Amygdala (tissue), 56 donors: ENCODE data around the gene ZNF236.
A peak's percentile ranks its signal among the peaks of the same experiment; 100 is the strongest.
"Not testable (repeated sequence)": the region's sequence is repeated elsewhere in the genome, so short reads cannot be mapped to it uniquely, and the experiment has no call there.

Experiments
- DNase-seq, 56 donors: peaks; one replicate each; lab custom pipeline; 2025; lab: John Stamatoyannopoulos, UW

The ZNF236 gene

DNA sequence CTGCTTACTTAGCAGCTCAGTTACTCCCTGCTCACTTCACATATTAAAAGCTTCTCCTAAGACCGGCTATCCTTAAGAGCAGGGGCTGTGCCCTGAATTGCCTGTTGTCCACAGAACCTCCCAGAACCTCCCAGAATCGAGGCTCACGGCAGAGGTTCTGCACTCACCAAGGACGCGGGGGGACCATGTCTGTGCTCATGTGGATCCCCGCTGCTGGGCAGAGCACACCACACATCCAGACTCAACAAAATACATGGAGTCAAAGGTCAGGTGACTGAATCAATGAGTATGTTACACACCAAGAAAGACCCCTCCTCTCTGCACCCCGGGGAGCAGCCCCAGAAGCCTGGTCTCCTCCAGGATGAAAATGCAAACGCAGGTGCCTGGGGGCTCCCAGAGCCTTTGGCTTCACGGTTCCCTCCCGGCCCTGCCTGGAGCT, 161.3 kb downstream of the ZNF236 start:
- DNase-seq = no peak

DNA sequence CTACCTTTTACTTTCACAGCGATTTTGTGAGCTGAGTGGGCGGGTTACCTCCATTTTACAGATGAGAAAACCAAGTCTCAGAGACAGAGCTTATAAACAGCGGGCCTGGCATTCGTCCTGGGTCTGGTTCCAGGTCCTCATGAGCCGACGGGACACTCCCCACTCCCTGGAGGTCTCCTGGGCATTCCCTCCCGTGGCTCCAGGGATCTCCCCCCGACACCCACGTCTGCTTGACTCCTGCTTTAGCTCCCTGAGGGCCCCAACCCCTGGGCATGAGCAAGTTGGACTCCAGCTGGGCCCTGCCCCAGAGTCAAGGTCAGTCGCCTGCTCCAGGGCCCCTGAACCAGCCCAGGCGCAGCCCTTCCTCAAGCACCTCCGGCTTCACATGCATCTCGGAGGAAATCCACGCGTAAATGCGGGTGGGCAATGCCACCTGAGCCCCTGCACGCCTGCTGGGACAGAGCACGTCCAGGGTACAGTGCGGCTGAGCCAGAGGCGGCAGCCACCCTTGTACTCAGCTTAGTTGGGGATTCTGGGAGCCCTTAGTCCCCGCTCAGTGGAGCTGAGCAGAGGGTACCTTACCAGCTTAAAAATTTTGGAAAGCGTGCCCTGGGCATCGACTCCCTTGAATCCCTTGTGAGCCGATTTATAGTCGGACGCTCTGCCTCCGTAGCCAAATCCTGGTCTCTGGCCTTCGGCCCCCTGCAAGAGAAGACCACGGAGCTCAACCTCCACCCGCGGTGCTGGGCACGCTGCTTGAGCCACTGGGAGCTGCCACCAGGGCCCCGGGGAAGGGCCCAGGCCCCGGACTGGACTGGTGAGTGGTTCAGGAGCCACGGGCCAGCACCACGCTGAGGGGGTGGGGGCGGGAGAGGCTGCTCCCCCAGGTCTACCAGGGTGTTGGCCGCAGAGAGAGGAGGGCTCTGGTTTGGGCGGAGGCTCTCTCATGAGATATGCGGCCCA, 162.1 kb downstream of the ZNF236 start:
- no peak for DNase-seq

DNA sequence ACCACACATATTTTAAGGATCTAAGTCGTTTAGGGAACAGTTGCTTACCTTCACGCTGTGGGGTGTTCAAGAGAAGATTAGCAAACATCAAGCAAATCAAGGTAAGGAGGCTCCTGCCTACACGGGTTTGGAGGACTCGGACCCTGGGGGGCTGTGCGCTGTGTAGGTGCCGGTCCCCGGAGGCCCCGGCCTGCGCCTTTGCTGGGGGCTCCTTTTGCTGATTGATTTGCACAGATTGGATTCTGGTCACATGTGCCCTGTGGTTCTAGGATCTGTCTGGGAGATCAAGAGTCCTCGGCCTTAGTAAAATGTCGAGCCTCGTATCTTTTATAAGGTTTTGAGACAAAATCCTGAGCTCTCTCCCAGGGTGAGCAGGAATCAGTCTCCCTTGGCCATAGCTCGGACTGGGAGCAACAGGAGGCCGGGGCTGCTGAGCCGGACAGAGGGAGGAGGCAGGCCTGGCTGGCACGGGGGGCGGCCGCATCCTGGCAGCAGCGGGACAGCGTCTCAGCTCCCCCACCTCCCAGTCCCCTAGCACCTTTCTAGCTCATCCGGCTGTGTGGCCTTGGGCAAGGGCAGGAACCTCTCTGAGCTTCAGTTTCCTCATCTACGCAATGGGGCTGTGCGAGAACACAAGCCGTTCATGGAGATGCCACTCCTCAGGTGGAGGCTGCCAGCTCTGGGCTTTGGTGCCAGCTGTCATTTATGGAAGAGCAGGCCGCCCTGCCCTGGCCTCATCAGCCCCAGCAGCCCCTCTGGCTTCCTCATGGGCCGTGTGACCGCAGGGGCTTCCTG, 163.0 kb downstream of the ZNF236 start:
- DNase-seq = no peak

DNA sequence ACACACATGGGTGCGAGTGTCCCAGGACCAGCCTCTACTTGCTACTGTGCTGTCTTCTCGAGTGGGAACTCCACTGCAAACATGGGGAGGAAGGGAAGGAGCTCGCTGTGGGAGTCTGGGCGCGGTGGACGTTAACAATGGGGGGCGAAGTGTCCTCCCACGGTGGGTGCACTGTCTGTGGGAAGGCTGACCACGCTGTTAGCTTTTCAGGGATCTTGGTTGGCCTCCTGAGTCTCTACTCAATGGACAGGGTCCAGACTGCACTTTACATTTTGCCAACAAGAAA, 163.5 kb downstream of the ZNF236 start:
- no peak for DNase-seq

DNA sequence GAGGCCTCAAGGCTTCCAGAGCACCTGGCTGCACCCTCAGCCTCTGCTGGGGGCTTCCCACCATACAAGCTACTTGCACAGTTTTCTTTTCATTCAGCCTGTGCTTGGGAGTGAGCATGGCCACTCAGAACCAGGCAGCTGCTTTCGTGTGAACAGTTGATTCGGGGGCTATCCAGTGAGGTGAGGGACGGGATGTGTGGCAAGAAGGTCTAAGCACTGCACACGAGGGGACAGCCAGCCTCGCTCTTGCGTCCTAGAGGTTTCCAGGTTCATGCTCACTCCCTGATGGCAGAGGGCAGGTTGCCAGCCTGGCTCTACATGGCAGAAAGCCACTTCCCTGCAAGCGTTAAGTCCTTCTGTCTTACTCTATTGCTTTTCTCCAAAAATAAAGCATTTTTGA, 164.0 kb downstream of the ZNF236 start:
- no peak for DNase-seq

DNA sequence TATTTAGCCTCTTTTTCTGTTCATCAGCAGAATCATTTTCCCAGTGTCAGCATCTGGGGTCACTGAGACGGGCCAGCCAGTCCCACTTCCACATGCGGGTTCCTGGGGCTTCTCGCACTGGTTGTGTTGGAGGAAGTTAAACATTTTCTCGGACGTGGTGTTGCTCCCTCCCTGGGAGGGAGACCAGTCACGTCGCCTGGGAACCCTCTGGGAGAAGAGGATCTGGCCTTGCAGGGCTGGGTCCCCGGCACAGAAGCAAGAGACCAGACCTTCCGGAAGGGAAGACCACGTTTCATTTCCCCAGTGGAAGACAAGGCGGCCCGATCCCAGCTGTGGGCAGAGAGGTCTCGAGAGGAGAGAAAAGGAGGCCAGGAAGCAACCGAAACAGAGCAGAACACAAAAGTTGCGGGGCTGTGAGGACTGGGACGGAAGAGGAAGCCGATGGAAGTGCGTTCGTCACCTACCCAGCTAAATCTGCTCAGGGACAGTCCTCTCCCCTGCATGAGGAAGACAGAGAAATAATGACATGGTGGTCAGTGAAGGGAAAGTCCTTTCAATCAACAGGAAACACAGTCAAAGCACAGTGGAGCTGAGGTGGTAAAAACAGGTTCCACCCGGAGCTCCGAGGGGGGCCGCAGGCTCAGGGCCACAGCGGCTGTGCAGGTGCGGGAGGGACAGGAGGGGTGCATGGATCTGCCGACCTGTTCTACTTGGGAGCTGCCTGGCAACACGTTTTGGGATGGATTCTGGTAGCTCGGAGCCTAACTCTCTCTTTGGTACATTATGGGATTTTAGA, 165.9 kb downstream of the ZNF236 start:
- DNase-seq = peak in 1 of 56 donors; percentile 65

DNA sequence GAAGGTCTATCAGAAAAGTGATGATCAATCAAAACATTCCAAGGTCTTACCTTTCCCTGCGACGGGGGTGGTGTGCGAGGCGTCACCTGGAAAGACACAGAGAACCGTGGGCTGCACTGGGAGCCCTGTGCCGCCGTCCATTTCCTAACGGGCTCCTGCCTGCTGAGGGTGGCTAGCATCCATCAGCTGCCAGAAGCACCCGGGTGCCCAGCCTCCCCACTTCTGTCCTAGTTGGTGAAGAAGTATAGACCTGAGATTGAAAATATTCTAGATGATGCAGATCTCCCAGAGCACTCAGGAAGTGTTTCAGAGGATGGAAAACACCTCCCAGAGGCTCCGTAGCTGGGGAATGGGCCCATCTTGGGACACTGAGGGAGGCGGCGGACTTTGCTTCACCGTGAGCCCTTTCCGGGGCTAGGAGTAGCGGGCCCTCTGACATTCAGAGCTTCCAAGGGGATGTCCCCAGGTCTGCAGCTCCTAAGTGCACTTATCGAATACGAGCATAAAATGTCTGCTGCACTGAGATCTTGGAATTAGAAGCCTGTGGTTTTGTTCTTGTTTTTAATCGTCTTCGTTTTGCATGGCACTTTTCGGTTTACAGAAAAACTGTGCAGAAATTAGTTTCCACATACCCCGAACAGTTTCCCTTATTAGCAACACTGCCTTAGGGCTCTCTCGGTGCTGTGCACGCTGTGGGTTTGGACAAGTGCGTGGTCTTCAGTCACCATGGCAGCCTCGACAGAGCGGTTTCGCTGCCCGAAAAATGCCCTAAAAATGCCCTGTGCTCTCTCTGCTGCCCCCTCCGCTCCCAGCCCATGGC, 166.7 kb downstream of the ZNF236 start:
- DNase-seq = no peak

DNA sequence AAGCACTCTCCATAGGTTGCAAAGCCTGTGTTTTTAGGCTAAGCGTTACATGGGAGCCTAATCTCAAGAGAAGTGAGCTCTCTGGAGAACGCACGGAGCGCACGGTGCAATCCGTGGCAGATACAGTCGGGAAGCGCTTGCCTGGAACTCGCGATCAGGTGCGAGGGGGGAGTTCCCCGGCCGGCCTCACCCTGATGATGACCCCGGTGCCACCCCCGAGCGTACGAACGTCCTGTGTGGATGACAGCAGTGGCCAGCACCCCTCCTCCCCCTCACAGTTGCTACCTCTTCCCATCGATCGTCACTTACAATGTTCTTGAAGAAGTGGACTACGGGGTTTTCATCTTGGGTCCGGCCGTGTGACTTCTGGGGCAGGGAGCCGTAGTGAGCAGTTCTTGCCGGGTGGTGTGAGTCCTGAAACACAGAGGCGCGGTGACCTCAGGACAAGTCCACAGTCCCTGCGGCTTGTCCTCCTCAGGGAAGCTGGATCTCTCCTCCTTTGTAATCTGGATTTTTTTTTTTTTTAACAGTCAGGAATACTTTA, 167.4 kb downstream of the ZNF236 start:
- no peak for DNase-seq

DNA sequence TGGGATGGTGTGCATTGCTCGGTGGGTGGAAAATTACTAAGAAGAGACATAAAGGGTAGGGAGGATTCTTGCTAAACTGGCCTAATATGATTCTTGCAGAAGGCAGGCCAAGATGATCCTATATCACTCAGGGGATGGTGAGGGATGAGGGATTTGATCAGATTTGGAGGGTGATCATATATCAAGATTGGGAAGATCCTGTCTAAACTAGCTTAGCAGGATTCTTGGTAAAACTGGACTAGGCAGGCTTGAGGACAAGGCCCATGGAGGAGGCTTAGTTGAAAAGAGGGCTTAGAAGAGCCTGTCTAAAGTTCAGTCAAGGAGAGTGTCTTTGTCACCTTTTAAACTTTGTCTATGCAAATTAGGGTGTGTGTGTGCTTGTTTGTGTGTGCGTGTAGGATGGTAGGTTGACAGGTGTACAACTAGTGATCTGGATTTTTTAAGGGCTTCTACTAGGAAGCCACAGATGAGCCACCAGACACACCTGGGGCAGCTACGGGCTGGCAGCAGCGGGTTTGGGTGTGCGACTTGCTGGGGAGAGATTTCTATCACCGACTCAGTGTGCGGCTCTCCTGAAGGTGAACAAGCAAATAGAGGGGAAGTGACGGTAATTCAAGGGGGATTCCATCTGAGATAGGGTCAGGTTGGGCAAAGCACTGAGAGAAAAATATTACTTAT, 168.1 kb downstream of the ZNF236 start:
- not testable (repeated sequence) for DNase-seq

DNA sequence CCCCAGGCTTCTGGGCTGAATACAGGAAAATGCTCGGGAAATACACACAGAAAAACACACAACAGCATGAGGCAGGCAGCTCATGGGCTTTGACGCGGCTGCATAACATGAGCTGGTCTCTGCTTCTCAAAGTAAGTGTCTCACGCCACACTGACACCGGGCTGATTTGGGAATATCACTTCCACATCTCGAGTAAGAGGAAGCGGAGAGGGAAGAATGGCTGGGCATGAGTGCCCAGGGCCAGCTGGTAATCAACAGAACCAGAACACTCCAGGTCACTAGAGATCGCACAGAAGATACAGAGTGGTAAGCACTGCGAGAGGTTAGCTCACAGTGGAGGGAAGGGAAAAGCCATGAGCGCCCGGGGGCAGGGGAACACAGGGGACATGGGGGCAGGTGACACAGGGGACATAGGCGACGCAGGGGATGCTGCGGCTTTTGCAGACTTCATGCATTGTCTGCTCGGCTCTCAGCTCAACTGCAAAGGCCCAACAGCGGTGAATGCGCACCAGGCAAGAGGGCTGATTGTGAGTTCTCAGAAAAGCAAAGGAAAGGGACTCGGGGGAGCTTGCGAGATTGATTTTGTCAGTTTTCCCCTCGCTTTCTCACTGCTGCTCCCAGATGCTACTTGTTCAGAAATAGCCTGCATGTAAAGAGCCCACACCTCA, 168.8 kb downstream of the ZNF236 start:
- DNase-seq = peak in 1 of 56 donors; percentile 44

DNA sequence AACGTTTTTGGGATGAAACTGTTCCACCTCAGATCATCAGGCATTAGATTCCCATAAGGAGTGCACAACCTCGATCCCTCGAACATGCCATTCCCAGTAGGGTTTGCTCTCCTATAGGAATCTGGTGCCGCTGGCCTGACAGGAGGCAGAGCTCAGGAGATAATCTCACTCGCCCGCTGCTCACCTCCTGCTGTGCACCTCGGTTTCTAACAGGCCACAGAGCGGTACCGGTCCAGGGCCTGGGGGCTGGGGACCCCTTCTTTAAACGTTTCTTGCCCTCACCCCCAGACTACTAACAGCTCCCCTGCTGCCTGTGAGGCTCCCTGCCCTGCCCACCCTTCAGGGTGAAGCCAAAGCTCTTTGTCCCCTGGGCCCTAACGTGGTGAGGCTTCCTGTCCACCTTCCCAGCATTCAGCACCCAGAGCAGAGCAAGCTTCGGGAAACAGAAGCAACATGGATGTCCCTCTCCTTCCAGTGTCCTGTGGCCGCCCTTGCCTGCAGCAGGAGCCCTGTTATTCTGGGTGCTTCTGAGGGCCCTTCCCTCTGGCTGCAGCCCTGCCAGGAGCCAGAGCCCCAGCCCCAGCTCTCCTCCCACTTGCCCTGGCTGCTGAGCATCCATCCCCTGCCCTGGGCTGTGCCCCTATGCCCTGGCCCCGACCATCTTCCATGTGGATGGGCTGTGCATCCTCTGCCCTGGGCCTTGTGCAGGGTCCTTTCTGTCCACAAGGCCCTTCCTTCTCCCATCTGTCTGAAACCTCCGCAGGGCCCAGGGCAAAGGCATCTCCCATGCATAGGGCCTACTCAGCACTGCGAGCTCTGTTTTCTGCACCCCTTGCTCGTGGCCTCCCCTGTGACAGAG, 170.1 kb downstream of the ZNF236 start:
- no peak for DNase-seq

DNA sequence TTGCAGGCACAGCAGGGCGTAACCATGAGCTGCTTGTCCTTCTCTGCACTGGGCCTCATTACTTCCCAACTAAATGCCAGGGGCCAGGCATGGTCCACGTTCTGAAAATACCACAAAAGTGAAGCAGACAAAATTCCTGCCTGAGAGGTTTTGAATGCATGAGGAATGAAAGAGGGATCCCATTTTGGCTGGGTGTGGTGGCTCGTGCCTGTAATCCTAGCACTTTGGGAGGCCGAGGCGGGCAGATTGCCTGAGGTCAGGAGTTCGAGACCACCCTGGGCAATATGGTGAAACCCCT, 170.7 kb downstream of the ZNF236 start:
- no peak for DNase-seq

DNA sequence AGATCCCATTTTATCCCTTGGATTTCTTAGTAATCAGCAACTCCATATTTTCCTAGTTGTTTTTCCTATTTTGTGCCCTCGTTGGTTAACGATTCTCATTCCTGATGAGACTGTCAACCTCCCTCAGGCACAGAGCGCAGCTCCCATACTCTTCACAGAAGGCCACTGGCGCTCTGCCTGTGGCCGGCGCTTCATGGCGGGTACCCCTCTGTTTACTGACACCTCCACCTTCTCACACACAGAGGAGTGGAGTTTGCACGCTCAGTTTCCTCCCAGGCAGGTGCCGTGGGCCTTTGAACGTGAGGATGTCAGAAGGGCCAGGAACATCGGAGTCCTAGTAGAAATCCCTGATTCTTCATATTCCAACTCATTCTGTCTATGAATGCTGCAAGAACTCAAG, 171.2 kb downstream of the ZNF236 start:
- no peak for DNase-seq

DNA sequence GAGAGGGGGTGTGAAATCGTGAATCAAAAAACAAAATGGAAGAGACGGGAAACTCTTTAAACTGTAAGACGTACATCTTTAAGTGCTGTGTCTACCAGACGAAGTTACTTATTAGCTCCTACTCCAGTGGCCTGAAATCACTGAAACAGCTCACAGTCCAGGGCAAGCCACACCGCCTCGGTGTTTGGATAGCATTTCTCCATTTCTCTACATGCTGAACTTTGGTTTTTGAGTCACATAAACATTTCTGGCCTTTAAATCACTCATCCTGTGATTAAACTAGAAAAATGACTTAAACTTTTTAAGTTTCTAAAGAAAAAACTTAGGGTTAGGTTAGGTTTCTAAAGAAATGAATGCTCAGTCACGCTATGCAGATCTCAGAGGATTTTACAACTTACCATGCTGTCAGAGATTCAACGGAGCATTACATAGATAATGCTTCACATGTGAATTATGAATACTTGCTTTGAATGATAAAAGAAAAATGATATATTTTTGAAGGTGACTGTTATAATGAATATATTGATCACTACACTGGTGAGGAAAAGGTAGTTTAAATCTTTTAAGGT, 171.8 kb downstream of the ZNF236 start:
- no peak for DNase-seq

DNA sequence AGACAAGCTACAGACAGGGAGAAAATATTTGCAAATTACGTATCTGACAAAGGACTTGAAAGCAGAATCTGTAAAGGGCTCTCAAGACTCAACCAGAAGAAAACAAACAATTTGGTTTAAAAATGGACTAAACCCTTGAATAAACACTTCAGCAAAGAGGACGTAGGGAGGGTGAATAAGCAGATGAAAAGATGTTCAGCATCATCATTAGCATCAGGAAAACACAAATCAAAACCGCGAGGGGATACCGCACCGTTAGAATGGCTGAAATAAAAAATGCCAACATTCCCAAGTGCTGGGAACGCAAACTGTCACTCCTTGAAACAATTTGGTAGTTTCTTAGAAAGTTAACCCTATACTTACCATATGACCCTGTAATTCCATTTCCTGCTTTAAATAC, 173.5 kb downstream of the ZNF236 start:
- DNase-seq = no peak

DNA sequence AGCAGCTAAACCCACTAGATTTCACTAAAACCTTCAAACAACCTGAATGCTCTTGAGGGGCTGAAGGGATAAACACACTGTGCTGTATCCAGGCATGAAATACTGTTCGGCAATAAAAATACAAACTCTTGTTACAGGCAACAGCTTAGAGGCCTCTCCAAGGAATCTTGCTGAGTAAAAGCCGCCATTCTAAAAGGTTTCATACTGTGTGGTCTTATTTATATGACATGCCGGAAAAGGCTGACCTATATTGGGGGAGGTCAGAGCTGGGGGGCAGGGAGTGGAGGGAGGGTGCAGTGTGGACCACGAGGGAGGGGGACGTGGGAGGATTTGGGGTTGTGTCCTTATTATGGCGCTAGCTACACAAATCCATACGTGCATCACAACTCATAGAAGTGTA, 174.1 kb downstream of the ZNF236 start:
- DNase-seq = no peak

DNA sequence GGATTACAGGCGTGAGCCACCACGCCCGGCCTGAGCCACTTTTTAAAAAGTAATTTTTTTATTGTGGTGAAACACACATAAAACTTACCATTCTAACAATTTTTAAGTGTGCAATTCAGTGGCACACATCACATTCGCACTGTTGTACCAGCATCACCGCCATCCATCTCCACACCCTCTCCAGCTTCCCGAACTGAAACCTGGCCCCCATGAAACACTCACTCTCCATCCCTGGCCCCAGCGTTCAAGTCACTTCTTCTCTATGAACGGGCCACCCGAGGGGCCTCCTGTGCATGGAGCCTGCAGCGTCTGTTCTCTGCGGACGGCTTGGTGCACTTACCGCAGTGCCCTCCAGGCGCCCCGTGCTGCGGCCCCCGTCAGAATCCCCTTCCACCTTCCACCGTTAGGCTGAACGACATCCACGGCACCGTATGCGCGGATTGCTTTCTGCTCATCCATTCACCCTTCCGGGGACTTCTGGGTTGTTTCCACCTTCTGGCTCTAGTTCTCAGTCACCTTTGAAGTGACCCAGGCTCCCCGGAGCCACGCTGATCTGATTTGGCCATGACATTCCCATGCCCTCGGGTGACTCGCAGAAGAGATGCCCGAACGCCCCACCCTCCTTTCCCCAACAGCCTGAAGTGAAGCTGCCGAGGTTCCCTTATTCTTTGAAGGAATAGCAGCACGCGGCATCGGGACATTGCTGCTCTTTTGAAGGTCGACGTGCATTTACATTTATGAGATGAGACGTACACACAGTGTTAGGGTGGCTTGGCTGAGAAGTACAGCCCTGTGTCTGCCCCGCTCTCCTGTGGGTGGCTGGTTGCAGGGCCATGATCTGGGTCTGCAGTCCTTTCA, 175.8 kb downstream of the ZNF236 start:
- DNase-seq = no peak
